Right lobe of liver (tissue), 6 donors: ENCODE results near the gene RIPOR3. TPM values are rescaled to one million over a fixed set of nuclear protein-coding genes. Genes with fewer than 3 reads are reported as not detected.
"Not testable (repeated sequence)": the region's sequence is repeated elsewhere in the genome, so short reads cannot be mapped to it uniquely, and the experiment has no call there.

Source experiments
- ATAC-seq, 4 donors: fragments of 200-7000 bp; cut with Tn5 transposase; one replicate each; pipeline ENCODE4 v1.9.1; 2020; ENCODE audit warnings: mild to moderate bottlenecking in 4 of 4, moderate library complexity in 4 of 4
- DNase-seq, 3 donors: peaks; one replicate each; pipeline ENCODE4 v3.0.0-alpha.2; 2020
- H3K27ac ChIP-seq, 3 donors: fragments of 200-600 bp; one replicate each; pipeline ENCODE4 v1.8.0; 2022
- H3K27me3 ChIP-seq, 2 donors: fragments of 200-600 bp; one replicate each; pipeline ENCODE4 v1.8.0; 2022
- H3K36me3 ChIP-seq, 4 donors: fragments of 200-600 bp; sonication (generic) in 1 of 4; one replicate each; pipeline versions ENCODE4 v1.5.1 to v1.8.0; 2017 to 2022; ENCODE audit warnings: control low read depth in 1 of 4
- H3K4me1 ChIP-seq, 4 donors: fragments of 200-600 bp; sonication (generic) in 1 of 4; one replicate each; pipeline versions ENCODE4 v1.5.1 to v1.8.0; 2017 to 2022; ENCODE audit warnings: control low read depth in 1 of 4
- H3K4me3 ChIP-seq, 3 donors: fragments of 200-600 bp; one replicate each; pipeline ENCODE4 v1.8.0; 2022
- H3K9me3 ChIP-seq, 4 donors: fragments of 200-600 bp; sonication (generic) in 1 of 4; one replicate each; pipeline versions ENCODE4 v1.5.1 to v1.8.0; 2017 to 2022; ENCODE audit warnings: control low read depth in 1 of 4
- POLR2A ChIP-seq: fragments of 450-650 bp; IDR thresholded peaks from one replicate; pipeline ENCODE4 v1.6.1; 2017; ENCODE audit warnings: antibody characterized with exemption, mild to moderate bottlenecking
- WGBS: methylation state at CpG from one replicate; pipeline ENCODE4 v1.1.6; 2018; ENCODE audit warnings: low coverage, low lambda C conversion rate; ENCODE audit not compliant: insufficient coverage; ENCODE audit errors: missing lambda C conversion rate; 5-methylcytosine and 5-hydroxymethylcytosine counted together
- intact Hi-C, 2 donors: fragments of 100-400 bp; cut with DNase I; formaldehyde crosslinking; loops; one replicate each; pipeline versions ENCODE4 v1.11.2 to v1.14.1; 2022
- total RNA-seq, 6 experiments: library from RNA; depleted of rRNA in 2 of 6; stranded (reverse); fragments of >200 nt in 2 of 6; fragmentation: NEBNext Ultra II Directional in 3 of 6; extraction: Animal tissue kit (Norgen Biotek cat#: 25700) in 3 of 6; gene quantifications; one replicate each; pipeline versions ENCODE4 v1.1.0 to v1.2.4, GENCODE V29; 2016 to 2023
- TF ChIP-seq, protein P1 (sequence below), 4 donors: fragments of 200-600 bp in 3 of 4; fragments of 450-650 bp in 1 of 4; IDR thresholded peaks; one replicate each; pipeline versions ENCODE4 v1.5.1 to v1.8.0; 2016 to 2022; ENCODE audit warnings: antibody characterized with exemption in 4 of 4, mild to moderate bottlenecking in 2 of 4
- donor health status: DM: no; HTN: yes; CAD: no.
- donor health status: DM: no; HTN: no; CAD: no.
- donor health status: DM: no; HTN: no; CAD: no.
- donor health status: DM: no; HTN: yes; CAD: no.
- donor health status: DM: no; HTN: yes; CAD: no.

Gene RIPOR3
- total RNA-seq, 6 experiments from 2014 or later = 4.8 to 13.8 (median 8.9) TPM

DNA sequence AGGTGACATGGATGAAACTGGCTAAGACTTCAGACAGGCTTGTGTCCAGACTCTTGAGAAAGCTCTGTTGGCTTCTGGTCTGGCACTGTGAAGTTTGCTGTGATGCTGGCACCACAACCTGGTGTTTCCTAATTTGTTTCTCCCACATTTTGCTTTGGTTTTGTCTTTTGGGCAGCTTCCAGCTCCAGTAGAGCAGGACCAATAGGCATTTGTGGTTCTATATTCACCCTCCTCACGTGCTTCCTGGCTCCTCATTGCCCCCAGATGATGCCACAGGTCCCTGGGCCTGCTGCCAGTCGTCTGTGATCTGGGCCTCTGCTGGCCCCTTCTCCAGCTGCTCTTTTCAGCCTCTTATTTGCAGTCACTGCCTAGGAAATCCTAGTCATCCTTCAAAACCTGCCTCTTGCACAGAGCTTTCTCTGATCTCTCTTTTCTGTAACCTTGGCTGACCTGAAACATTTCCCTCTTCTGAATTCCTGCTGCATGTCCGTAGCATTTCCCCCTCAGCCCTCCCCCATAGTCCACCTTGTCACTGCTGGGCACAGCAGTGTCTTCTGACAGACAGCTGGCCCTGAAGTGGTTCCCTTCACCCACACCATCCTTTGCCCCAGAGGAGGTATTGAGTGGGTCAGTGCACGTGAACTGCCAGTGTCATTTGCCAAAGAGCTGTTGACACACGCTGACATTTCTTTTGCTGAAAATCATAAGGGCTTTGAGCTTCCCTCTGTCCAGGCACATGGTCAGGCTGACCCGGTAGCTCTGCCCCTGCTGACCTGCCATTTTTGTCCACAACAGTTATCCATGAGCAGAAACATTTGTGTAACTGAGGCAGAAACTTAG is 118.2 kb downstream of the RIPOR3 start:
- no peak overlapping the region for H3K4me3 ChIP-seq
- peaks cover 0 to 32% (median 8%) of the 10 kb centered on the region in 4 donors for H3K36me3 ChIP-seq
- peak overlapping the region; percentile 50 to 84 (median 64) for H3K27ac ChIP-seq
- H3K4me1 ChIP-seq = peaks cover 0 to 46% (median 14%) of the 10 kb centered on the region in 4 donors
- no peaks in the 10 kb centered on the region for H3K27me3 ChIP-seq
- TF ChIP-seq, protein P1, sequence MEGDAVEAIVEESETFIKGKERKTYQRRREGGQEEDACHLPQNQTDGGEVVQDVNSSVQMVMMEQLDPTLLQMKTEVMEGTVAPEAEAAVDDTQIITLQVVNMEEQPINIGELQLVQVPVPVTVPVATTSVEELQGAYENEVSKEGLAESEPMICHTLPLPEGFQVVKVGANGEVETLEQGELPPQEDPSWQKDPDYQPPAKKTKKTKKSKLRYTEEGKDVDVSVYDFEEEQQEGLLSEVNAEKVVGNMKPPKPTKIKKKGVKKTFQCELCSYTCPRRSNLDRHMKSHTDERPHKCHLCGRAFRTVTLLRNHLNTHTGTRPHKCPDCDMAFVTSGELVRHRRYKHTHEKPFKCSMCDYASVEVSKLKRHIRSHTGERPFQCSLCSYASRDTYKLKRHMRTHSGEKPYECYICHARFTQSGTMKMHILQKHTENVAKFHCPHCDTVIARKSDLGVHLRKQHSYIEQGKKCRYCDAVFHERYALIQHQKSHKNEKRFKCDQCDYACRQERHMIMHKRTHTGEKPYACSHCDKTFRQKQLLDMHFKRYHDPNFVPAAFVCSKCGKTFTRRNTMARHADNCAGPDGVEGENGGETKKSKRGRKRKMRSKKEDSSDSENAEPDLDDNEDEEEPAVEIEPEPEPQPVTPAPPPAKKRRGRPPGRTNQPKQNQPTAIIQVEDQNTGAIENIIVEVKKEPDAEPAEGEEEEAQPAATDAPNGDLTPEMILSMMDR (IDR thresholded peaks at IDR 0.05) = peak in 1 of 4 donors; percentile 6
- TF ChIP-seq POLR2A = no peak
- DNase-seq = peak; percentile 58 to 90 (median 86)
- 6% methylated on average over 5 of the region's 6 CpGs for WGBS
- ATAC-seq = peak; percentile 53 to 76 (median 72)
- H3K9me3 ChIP-seq = no peaks in the 10 kb centered on the region
- intact Hi-C loops = loop anchor here in 1 of 2 donors (10.0 kb wide), 2 partner anchors 58 to 98 kb away; partner anchors contain the start of gene PTPN1

DNA sequence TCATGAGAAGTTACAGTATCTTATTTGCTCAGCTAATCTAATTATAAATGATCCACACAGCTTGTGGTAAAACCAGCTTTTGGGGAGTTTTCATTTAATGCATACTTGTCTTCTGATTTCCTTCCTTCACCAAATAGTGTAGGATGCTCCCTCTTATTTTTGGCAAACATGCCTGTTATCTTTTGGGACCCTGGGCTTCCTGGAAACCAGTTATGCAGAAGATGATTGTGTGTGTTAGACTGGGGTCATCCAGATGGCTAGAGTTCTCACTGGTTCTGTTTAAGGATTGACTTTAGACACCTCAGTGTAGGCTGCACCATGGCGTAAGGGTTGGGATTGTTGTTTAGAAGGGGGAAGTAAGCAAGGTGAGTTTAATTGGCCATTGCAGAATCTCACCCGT is 119.9 kb downstream of the RIPOR3 start:
- DNase-seq (no peak), ATAC-seq (no peak)
- peaks cover 0 to 35% (median 8%) of the 10 kb centered on the region in 4 donors for H3K36me3 ChIP-seq
- no peaks in the 10 kb centered on the region for H3K9me3 ChIP-seq
- H3K4me1 ChIP-seq = peaks cover 0 to 34% (median 14%) of the 10 kb centered on the region in 4 donors
- WGBS = 81% methylated on average over 2 of the region's 2 CpGs
- no peaks in the 10 kb centered on the region for H3K27me3 ChIP-seq
- intact Hi-C loops = loop anchor here in 1 of 2 donors (10.0 kb wide), 2 partner anchors 57 to 97 kb away; partner anchors contain the start of gene PTPN1
- no peak for TF ChIP-seq POLR2A
- TF ChIP-seq, protein P1 (IDR thresholded peaks at IDR 0.05) = no peak
- no peak overlapping the region for H3K27ac ChIP-seq
- no peak overlapping the region for H3K4me3 ChIP-seq

DNA sequence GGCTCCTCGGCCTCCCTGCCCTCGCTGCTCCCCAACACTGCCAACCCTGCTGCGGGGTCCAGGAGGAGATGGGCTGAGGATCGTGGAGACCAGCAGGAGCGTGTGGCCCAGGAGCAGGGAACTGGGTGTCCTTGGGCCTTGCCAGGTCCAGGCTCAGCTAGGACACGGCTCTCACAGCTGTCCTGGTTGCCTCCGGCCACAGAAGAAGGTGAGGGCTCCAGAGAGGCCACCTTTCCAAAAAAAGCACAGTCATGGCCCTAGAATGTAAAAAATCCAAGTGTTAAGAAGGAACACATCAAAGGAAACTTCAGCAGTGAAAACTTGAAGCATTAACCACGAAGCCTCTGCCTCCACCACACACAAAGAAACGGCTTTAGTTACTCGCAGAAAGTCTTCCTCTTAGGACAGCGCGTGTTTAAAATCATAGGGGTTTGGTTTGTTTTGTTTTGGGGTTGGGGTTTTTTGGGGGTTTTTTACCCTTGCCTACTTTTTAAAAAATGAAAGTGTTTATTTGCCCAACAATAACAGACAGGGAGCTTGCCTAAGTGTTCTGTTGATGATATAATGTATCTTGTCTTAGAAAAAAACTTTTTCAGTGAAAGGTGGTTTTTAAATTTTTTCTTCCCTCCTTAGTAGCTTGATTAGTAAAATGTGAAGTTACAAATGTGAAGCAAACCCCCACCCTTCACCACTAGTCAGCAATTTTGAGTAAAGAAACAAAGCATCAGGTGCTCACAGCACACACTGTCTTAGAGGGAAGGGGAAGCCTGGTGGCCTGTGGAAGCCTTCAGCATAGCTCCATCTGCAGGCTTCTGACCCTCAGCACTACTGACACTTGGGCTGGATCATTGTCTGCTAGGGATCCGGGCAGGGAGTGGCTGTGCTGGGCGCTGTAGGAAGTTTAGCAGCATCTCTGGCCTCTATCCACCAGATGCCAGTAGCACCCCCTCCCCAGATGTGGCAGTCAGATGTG is 121.2 kb downstream of the RIPOR3 start:
- Histone ChIP-seq H3K4me1 (peaks cover 0 to 26% (median 14%) of the 10 kb centered on the region in 4 donors), H3K27me3 (no peaks in the 10 kb centered on the region), H3K36me3 (peaks cover 0 to 38% (median 7%) of the 10 kb centered on the region in 4 donors), H3K4me3 (no peak overlapping the region), H3K9me3 (no peaks in the 10 kb centered on the region), H3K27ac (no peak overlapping the region)
- DNase-seq = no peak
- peak; percentile 20 to 48 (median 32) for ATAC-seq
- no peak for TF ChIP-seq POLR2A
- TF ChIP-seq, protein P1 (IDR thresholded peaks at IDR 0.05) = peak; percentile 18 to 33 (median 23)
- 63% methylated on average over 8 of the region's 14 CpGs for WGBS
- intact Hi-C loops = loop anchor here in 1 of 2 donors (10.0 kb wide), 2 partner anchors 55 to 95 kb away; partner anchors contain the start of gene PTPN1

DNA sequence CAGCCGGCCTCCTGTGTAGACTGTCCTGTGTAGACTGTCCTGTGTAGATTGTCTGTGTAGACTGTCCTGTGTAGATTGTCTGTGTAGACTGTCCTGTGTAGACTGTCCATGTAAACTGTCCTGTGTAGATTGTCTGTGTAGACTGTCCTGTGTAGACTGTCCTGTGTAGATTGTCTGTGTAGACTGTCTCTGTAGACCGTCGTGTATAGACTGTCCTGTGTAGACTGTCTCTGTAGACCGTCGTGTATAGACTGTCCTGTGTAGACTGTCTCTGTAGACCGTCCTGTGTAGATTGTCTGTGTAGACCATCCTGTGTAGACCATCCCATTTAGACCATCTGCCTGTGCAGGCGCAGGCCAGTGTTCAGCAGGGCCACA is 121.9 kb downstream of the RIPOR3 start:
- H3K4me3 ChIP-seq, ATAC-seq, H3K9me3 ChIP-seq, H3K27ac ChIP-seq, DNase-seq, intact Hi-C loops, H3K27me3 ChIP-seq: not testable (repeated sequence)
- H3K36me3 ChIP-seq = peaks cover 0 to 34% (median 4%) of the 10 kb centered on the region in 4 donors
- peaks cover 0 to 25% (median 14%) of the 10 kb centered on the region in 4 donors for H3K4me1 ChIP-seq
- WGBS = 86% methylated on average over 5 of the region's 7 CpGs
